PC-3 (cell line): Measurements from ENCODE around the gene ARF3.

Source experiments
- EZH2 ChIP-seq: fragments of 300-600 bp; sonication (generic); IDR thresholded peaks from one replicate; pipeline ENCODE4 v1.6.1; 2017; ENCODE audit warnings: antibody characterized with exemption, mild to moderate bottlenecking, low read length; ENCODE audit not compliant: unreplicated experiment
- EZH2phosphoT487 ChIP-seq: fragments of 300-600 bp; sonication (generic); IDR thresholded peaks from 2 replicates; pipeline ENCODE4 v1.6.1; 2018; ENCODE audit warnings: mild to moderate bottlenecking, antibody characterized with exemption, low read length, borderline replicate concordance
- TF ChIP-seq, protein P1 (sequence below): fragments of 300-600 bp; sonication (generic); conservative IDR thresholded peaks from 2 replicates; pipeline ENCODE4 v1.5.1; 2017; ENCODE audit warnings: antibody characterized with exemption, low read depth, mild to moderate bottlenecking, low read length

GRCh38 chr12:48969833-48970701 is 12.8 kb upstream of the ARF3 start:
- no peak for TF ChIP-seq EZH2
- TF ChIP-seq, protein P1, sequence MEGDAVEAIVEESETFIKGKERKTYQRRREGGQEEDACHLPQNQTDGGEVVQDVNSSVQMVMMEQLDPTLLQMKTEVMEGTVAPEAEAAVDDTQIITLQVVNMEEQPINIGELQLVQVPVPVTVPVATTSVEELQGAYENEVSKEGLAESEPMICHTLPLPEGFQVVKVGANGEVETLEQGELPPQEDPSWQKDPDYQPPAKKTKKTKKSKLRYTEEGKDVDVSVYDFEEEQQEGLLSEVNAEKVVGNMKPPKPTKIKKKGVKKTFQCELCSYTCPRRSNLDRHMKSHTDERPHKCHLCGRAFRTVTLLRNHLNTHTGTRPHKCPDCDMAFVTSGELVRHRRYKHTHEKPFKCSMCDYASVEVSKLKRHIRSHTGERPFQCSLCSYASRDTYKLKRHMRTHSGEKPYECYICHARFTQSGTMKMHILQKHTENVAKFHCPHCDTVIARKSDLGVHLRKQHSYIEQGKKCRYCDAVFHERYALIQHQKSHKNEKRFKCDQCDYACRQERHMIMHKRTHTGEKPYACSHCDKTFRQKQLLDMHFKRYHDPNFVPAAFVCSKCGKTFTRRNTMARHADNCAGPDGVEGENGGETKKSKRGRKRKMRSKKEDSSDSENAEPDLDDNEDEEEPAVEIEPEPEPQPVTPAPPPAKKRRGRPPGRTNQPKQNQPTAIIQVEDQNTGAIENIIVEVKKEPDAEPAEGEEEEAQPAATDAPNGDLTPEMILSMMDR: no peak
- no peak for TF ChIP-seq EZH2phosphoT487
